MCF 10A (cell line): ENCODE data around the gene EPHA6. TPM values are rescaled to one million over a fixed set of nuclear protein-coding genes. Genes with fewer than 3 reads are reported as not detected.

Experiments used
- BruUV-seq: library from RNA; stranded (reverse); fragments of 400-500 nt; replicated peaks from 2 replicates; lab custom pipeline; 2021; lab: Mats Ljungman, UMichigan
- CTCF ChIA-PET: fragments of 300-600 bp; sonication (Branson Sonifier 250); formaldehyde crosslinking; extraction: SDS; loops from one replicate; lab custom pipeline; 2021; ENCODE audit warnings: antibody characterized with exemption, inconsistent platforms; lab: Yijun Ruan, JAX
- POLR2A ChIA-PET: fragments of 300-600, 350-650 bp; sonication (Branson Sonifier 250); formaldehyde crosslinking; extraction: SDS; loops from one replicate; lab custom pipeline; 2020; ENCODE audit warnings: antibody characterized with exemption, inconsistent platforms; lab: Yijun Ruan, JAX
- DNase-seq: peaks from one replicate; pipeline ENCODE4 v3.0.0-alpha.2; 2018; ENCODE audit not compliant: unreplicated experiment
- H3K27ac Mint-ChIP-seq: one replicate; pipeline ENCODE4 v1.8.0; 2022; ENCODE audit warnings: mild to moderate bottlenecking, low read depth, mixed read lengths; ENCODE audit not compliant: unreplicated experiment
- H3K27me3 Mint-ChIP-seq: one replicate; pipeline ENCODE4 v1.8.0; 2022; ENCODE audit warnings: mixed read lengths; ENCODE audit not compliant: insufficient read depth, unreplicated experiment
- H3K36me3 Mint-ChIP-seq: one replicate; pipeline ENCODE4 v1.8.0; 2022; ENCODE audit warnings: mild to moderate bottlenecking, moderate library complexity, mixed read lengths; ENCODE audit not compliant: insufficient read depth, unreplicated experiment
- H3K4me1 Mint-ChIP-seq: one replicate; pipeline ENCODE4 v1.8.0; 2022; ENCODE audit warnings: mixed read lengths; ENCODE audit not compliant: insufficient read depth, unreplicated experiment
- H3K4me3 Mint-ChIP-seq: one replicate; pipeline ENCODE4 v1.8.0; 2022; ENCODE audit warnings: mild to moderate bottlenecking, moderate library complexity, mixed read lengths; ENCODE audit not compliant: unreplicated experiment
- H3K9me3 Mint-ChIP-seq: one replicate; pipeline ENCODE4 v1.8.0; 2022; ENCODE audit warnings: mixed read lengths; ENCODE audit not compliant: unreplicated experiment
- CTCF ChIP-seq: fragments of 200-600 bp; IDR thresholded peaks from one replicate; pipeline ENCODE4 v1.8.0; 2022; ENCODE audit warnings: antibody characterized with exemption, mild to moderate bottlenecking; ENCODE audit not compliant: unreplicated experiment
- intact Hi-C: fragments of 100-400 bp; cut with micrococcal nuclease; formaldehyde crosslinking; loops from 2 replicates; pipeline ENCODE4 v1.14.1; 2022
- total RNA-seq: library from RNA; stranded (reverse); gene quantifications from 2 replicates; pipeline ENCODE4 v1.2.3, GENCODE V29; 2022

EPHA6 gene
- total RNA-seq, 1 experiment from 2014 or later, result 0.33 TPM

GRCh38 chr3:97430601-97431000 is 616.2 kb downstream of the EPHA6 start:
- H3K27ac Mint-ChIP-seq, result no peak overlapping the region
- no TSS peak for BruUV-seq
- POLR2A ChIA-PET, result no interaction called here
- peaks cover 6% of the 10 kb centered on the region for H3K36me3 Mint-ChIP-seq
- no peak for TF ChIP-seq CTCF
- CTCF ChIA-PET, result no interaction called here
- no peak overlapping the region for H3K4me3 Mint-ChIP-seq
- no peaks in the 10 kb centered on the region for H3K9me3 Mint-ChIP-seq
- H3K27me3 Mint-ChIP-seq, result peaks cover 33% of the 10 kb centered on the region
- intact Hi-C loops, result no loop called here
- H3K4me1 Mint-ChIP-seq, result no peaks in the 10 kb centered on the region
- DNase-seq, result no peak

- no peak overlapping the region for H3K27ac Mint-ChIP-seq
- no TSS peak for BruUV-seq
- peaks cover 6% of the 10 kb centered on the region for H3K36me3 Mint-ChIP-seq
- intact Hi-C loops, result no loop called here
- CTCF ChIA-PET, result no interaction called here
- no peak for DNase-seq
- H3K27me3 Mint-ChIP-seq, result peaks cover 52% of the 10 kb centered on the region
- POLR2A ChIA-PET, result no interaction called here
- no peaks in the 10 kb centered on the region for H3K9me3 Mint-ChIP-seq
- TF ChIP-seq CTCF, result no peak
- H3K4me3 Mint-ChIP-seq, result no peak overlapping the region
- no peaks in the 10 kb centered on the region for H3K4me1 Mint-ChIP-seq
These were observed 618.5 kb downstream of the EPHA6 start for GRCh38 chr3:97432914-97433313.

- no peaks in the 10 kb centered on the region for H3K9me3 Mint-ChIP-seq
- DNase-seq, result no peak
- intact Hi-C loops, result no loop called here
- H3K4me3 Mint-ChIP-seq, result no peak overlapping the region
- ChIA-PET POLR2A (no interaction called here), CTCF (no interaction called here)
- peaks cover 72% of the 10 kb centered on the region for H3K27me3 Mint-ChIP-seq
- TF ChIP-seq CTCF, result no peak
- no peaks in the 10 kb centered on the region for H3K4me1 Mint-ChIP-seq
- no peaks in the 10 kb centered on the region for H3K36me3 Mint-ChIP-seq
- no TSS peak for BruUV-seq
- no peak overlapping the region for H3K27ac Mint-ChIP-seq
These were observed 623.7 kb downstream of the EPHA6 start for GRCh38 chr3:97438131-97438530.

- Mint-ChIP-seq H3K27me3 (peaks cover 70% of the 10 kb centered on the region), H3K27ac (no peak overlapping the region), H3K36me3 (no peaks in the 10 kb centered on the region), H3K4me1 (no peaks in the 10 kb centered on the region), H3K9me3 (no peaks in the 10 kb centered on the region), H3K4me3 (no peak overlapping the region)
- no peak for TF ChIP-seq CTCF
- intact Hi-C loops, result no loop called here
- POLR2A ChIA-PET, result no interaction called here
- CTCF ChIA-PET, result no interaction called here
- BruUV-seq, result no TSS peak
- DNase-seq, result no peak
These were observed 625.0 kb downstream of the EPHA6 start for GRCh38 chr3:97439373-97439772.
